ENCODE data around the gene COL28A1.
"Not testable (repeated sequence)": the region's sequence is repeated elsewhere in the genome, so short reads cannot be mapped to it uniquely, and the experiment has no call there.

The COL28A1 gene

DNA sequence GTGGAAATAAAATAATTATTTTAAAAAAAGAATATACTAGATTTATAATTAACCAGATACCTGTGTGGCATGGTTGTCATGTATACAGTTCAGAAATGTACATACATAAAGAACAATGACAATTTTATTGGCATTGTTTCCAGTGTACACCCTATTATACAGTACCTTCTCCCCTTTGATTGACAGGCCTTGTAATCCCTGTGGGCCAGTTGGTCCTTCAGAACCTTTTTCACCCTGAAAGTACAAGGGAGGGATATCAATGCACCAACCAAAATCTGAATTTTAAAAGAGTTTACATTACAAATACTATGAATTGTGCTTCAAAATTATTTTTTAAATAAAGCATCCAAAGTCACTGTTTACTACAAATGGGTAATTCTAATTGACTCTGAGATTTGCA lies 61.2 kb downstream of the COL28A1 start:
- H3K4me1 ChIP-seq (ENCODE audit: control insufficient read depth in 1 of 2, insufficient read depth in 1 of 2, low read depth in 1 of 2, low read length in 1 of 2) = peaks cover 8 to 14% of the 10 kb centered on the region in 2 experiments
- no peak overlapping the region for H3K4me3 ChIP-seq (ENCODE audit: low read depth in 1 of 2, low read length in 1 of 2)
- no peak overlapping the region for H3K27ac ChIP-seq
- H3K9me3 ChIP-seq = no peaks in the 10 kb centered on the region
- no peaks in the 10 kb centered on the region for H3K27me3 ChIP-seq
- TF ChIP-seq, protein P1, sequence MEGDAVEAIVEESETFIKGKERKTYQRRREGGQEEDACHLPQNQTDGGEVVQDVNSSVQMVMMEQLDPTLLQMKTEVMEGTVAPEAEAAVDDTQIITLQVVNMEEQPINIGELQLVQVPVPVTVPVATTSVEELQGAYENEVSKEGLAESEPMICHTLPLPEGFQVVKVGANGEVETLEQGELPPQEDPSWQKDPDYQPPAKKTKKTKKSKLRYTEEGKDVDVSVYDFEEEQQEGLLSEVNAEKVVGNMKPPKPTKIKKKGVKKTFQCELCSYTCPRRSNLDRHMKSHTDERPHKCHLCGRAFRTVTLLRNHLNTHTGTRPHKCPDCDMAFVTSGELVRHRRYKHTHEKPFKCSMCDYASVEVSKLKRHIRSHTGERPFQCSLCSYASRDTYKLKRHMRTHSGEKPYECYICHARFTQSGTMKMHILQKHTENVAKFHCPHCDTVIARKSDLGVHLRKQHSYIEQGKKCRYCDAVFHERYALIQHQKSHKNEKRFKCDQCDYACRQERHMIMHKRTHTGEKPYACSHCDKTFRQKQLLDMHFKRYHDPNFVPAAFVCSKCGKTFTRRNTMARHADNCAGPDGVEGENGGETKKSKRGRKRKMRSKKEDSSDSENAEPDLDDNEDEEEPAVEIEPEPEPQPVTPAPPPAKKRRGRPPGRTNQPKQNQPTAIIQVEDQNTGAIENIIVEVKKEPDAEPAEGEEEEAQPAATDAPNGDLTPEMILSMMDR (IDR thresholded peaks at IDR 0.05) = no peak
- no peaks in the 10 kb centered on the region for H3K36me3 ChIP-seq

DNA sequence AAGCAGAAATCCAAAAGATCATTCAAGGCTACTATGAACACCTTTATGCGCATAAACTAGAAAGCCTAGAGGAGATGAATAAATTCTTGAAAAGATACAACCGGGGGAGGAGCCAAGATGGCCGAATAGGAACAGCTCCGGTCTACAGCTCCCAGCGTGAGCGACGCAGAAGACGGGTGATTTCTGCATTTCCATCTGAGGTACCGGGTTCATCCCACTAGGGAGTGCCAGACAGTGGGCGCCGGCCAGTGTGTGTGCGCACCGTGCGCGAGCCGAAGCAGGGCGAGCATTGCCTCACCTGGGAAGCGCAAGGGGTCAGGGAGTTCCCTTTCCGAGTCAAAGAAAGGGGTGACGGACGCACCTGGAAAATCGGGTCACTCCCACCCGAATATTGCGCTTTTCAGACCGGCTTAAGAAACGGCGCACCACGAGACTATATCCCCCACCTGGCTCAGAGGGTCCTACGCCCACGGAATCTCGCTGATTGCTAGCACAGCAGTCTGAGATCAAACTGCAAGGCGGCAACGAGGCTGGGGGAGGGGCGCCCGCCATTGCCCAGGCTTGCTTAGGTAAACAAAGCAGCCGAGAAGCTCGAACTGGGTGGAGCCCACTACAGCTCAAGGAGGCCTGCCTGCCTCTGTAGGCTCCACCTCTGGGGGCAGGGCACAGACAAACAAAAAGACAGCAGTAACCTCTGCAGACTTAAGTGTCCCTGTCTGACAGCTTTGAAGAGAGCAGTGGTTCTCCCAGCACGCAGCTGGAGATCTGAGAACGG lies 70.5 kb downstream of the COL28A1 start:
- not testable (repeated sequence) for H3K27me3 ChIP-seq; H3K9me3 ChIP-seq; H3K4me3 ChIP-seq (ENCODE audit: low read depth in 1 of 2, low read length in 1 of 2); H3K27ac ChIP-seq; H3K36me3 ChIP-seq
- H3K4me1 ChIP-seq (ENCODE audit: control insufficient read depth in 1 of 2, insufficient read depth in 1 of 2, low read depth in 1 of 2, low read length in 1 of 2) = peaks cover 15% of the 10 kb centered on the region in 2 experiments

DNA sequence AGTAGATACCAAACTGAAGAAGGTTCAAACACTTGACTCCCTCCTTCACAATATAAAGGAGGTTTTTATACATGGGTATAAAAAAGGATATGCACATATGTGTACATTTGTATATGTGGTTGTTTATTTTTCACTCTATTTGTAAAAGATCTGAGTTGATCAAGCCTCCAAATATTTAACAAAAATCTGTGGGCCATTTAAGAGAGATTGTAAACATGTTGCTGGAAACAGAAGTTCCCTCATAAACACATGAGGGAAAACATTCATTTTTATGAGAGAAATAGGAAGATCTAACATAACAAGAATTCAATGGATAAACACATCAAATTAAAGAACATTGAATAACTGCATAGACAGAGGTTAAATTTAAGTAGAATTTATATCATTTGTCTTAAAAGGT lies 81.7 kb downstream of the COL28A1 start:
- no peaks in the 10 kb centered on the region for H3K4me1 ChIP-seq (ENCODE audit: control insufficient read depth in 1 of 2, insufficient read depth in 1 of 2, low read depth in 1 of 2, low read length in 1 of 2)
- peaks cover under 1% of the 10 kb centered on the region for H3K9me3 ChIP-seq
- TF ChIP-seq, protein P1 (IDR thresholded peaks at IDR 0.05) = no peak
- H3K27ac ChIP-seq = no peak overlapping the region
- H3K27me3 ChIP-seq = no peaks in the 10 kb centered on the region
- no peaks in the 10 kb centered on the region for H3K36me3 ChIP-seq
- no peak overlapping the region for H3K4me3 ChIP-seq (ENCODE audit: low read depth in 1 of 2, low read length in 1 of 2)

DNA sequence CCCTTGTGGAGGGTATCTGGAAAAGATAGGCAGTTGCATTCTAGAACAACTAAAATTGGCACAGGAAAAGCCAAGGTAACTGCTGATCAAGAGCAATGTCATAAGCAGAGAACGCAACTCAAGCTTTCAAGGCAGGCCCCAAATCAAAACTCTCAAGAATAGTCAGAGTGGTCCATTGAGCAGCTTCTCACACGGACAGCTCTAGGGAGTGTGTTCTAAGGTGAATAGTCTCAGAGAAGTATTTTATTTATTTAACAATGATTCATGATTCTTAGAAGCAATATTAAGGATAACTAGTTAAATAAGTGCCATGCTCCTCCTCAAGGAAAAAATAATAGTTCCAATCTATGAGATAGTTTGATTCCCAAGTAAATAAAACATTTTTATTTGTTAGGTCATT lies 83.0 kb downstream of the COL28A1 start:
- Histone ChIP-seq H3K27ac (no peak overlapping the region), H3K9me3 (peaks cover 6% of the 10 kb centered on the region), H3K36me3 (no peaks in the 10 kb centered on the region), H3K27me3 (no peaks in the 10 kb centered on the region), H3K4me1 (ENCODE audit: control insufficient read depth in 1 of 2, insufficient read depth in 1 of 2, low read depth in 1 of 2, low read length in 1 of 2) (no peaks in the 10 kb centered on the region), H3K4me3 (ENCODE audit: low read depth in 1 of 2, low read length in 1 of 2) (no peak overlapping the region)
- TF ChIP-seq, protein P1 (IDR thresholded peaks at IDR 0.05) = no peak

DNA sequence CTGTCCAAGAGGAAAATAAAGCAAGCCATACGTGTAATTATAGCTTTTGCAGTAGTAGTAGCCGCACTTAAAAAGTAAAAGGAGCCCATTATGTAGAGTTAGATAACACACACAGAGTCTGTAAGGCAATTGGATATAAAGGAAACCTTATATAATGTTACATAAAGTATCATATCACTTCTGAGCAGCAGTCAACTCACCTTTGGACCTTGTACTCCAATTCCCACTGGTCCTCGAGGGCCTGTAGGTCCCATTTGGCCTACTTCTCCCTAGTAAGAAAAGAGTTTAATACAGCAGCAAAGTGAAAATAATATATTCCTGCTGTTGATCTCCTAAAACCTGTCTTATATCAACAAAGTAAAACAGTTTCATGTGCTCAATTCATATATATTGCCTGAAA lies 83.6 kb downstream of the COL28A1 start:
- Histone ChIP-seq H3K9me3 (peaks cover 6% of the 10 kb centered on the region), H3K4me3 (ENCODE audit: low read depth in 1 of 2, low read length in 1 of 2) (no peak overlapping the region), H3K27me3 (no peaks in the 10 kb centered on the region), H3K27ac (no peak overlapping the region), H3K36me3 (no peaks in the 10 kb centered on the region), H3K4me1 (ENCODE audit: control insufficient read depth in 1 of 2, insufficient read depth in 1 of 2, low read depth in 1 of 2, low read length in 1 of 2) (no peaks in the 10 kb centered on the region)
- TF ChIP-seq, protein P1 (IDR thresholded peaks at IDR 0.05) = no peak

DNA sequence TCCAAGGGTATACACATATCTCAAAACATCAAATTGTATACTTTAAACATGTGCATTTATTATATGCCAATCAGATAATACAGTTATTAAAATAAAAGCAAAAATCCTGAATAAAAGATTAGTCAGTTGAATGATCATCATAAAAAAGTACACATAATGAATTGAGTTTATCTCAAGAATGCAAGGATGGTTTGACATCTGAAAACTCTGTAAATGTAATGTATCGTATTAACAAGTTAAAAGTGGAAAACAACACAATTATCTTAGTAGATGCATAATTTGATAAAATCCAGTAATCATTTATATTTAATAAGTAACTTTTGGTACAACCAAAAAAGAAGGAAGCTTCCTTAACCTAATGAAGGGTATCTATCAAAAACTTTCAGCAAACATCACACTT lies 86.6 kb downstream of the COL28A1 start:
- H3K4me1 ChIP-seq (ENCODE audit: control insufficient read depth in 1 of 2, insufficient read depth in 1 of 2, low read depth in 1 of 2, low read length in 1 of 2) = no peaks in the 10 kb centered on the region
- H3K9me3 ChIP-seq = peaks cover 6% of the 10 kb centered on the region

More for the DNA sequence above, 86.6 kb downstream of the COL28A1 start:
- no peak overlapping the region for H3K27ac ChIP-seq
- no peaks in the 10 kb centered on the region for H3K27me3 ChIP-seq
- no peaks in the 10 kb centered on the region for H3K36me3 ChIP-seq
- TF ChIP-seq, protein P1 (IDR thresholded peaks at IDR 0.05) = no peak
- H3K4me3 ChIP-seq (ENCODE audit: low read depth in 1 of 2, low read length in 1 of 2) = no peak overlapping the region

Data from neutrophil (primary cell).